CD4-positive, alpha-beta T cell treated with Interleukin-6 at 100 ng/mL for 8 hours (primary cell): Measurements from ENCODE around the gene NADSYN1.

Experiments
- DNase-seq: peaks from one replicate; pipeline ENCODE4 v3.0.0-alpha.2; 2020; ENCODE audit warnings: mixed read lengths, low spot score

The NADSYN1 gene

DNA sequence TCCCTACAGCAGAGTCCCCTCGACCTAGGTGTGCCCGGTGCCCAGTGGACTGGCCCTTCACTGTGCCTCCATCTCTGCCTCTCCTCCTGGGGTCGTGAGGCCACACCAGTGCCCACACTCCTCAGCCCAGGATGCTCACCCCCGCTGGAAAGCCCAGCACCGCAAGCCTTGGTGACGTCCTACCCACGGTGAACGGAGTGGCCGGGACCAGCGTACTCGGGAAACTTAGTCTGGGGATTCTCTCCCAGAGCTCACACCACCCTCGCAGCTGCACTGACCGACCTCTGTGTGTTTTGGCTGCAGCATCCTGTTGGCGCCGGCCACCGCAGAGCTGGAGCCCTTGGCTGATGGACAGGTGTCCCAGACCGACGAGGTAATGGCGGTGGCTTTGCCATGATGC is 38.5 kb downstream of the NADSYN1 start:
- no peak for DNase-seq

GRCh38 chr11:71491940-71492339 is 38.9 kb downstream of the NADSYN1 start:
- DNase-seq = no peak

DNA sequence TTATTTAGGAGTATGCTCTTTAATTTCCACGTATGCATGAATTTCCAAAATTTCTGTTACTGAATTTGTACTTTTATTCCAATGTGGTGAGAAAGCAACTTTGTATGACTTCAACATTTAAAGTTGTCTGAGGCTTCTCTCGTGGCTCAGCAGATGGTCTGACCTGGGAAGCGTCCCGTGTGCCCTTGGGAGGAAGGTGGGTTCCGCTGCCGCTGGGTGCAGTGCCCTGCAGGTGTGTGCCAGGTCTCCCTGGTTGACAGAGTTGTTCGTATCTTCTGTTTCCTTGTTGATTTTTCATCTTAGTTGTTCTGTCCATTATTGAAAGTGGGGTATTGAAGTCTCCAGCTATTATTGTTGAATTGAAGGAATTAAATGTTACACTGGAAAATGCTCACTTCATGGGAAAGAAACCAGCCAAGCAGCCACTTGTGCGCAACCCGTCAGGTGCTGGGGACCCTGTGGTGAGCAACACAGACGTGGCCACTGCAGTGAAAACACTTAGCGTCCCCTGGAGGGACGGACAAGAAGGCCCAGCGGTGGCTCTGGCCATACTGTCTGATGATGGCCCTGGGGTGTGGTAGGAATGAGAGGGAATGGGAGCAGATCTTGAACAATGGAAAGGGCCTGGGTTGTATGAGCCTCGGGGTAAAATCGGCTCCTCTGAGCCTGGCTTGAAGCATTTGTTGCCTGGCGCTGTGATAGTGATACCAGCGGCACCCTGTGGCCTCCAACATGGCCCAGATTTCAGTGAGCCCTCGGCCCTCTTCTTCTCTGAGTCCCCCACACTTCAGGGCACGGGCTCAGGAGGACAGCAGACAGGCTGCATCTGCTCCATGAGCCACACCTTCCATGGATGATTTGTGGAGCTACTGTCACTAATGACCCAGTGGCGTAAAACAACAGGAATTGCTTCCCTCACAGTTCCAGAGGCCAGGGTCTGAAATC is 42.6 kb downstream of the NADSYN1 start:
- DNase-seq = no peak

DNA sequence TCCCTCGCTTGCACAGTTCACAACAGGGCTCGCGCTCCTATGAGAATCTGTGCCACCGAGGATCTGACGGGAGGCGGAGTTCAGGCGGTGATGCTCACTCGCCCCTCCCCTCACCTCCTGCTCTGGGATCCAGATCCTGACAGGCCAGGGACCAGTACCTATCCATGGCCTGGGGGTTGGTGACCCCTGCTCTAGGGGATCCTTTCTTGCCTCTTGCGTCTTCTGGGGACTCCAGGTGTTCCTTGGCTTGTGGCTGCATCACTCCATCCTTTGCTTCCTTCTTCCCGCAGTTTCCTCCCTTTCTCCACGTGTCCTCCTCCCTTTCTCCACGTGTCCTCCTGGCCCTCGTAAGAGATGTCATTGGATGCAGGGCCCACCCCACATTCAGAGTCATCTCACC is 43.4 kb downstream of the NADSYN1 start:
- DNase-seq = no peak

DNA sequence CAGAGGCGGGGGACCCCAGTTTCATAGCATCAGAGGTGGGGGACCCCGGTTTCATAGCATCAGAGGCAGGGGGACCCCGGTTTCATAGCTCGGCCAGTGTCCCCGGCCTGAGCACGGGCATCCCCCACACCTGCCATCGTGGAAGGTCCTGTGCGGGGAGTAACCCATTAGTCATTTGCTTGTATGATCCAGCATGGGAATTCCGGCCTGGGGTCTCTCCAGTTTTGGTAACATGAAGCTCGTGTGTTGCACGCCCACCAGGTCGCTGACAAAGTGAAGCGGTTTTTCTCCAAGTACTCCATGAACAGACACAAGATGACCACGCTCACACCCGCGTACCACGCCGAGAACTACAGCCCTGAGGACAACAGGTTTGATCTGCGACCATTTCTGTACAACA is 45.1 kb downstream of the NADSYN1 start:
- DNase-seq = no peak

GRCh38 chr11:71499125-71499524 is 46.1 kb downstream of the NADSYN1 start:
- no peak for DNase-seq

- no peak for DNase-seq
Measured at GRCh38 chr11:71499546-71499945, 46.5 kb downstream of the NADSYN1 start.

DNA sequence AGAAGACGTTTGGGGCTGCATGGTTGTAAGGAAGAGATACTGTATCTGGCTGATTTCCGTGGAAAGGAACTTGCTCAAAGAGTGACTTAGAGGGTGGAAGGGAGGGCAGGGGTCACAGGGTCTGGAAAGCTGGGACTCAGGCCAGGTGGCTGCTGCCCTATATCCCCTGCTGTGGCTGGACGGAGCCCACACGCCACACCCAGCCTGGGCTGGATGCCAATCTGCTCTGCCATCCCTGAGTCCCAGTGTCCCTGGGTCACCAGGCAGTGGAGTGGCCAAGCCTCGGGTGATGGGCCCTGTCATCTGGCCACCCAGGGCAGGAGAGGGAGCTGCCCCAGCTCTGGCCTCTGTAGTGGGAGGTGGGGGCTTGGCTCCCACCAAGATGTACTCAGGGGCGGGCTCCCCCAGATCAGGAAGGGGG is 47.6 kb downstream of the NADSYN1 start:
- no peak for DNase-seq

DNA sequence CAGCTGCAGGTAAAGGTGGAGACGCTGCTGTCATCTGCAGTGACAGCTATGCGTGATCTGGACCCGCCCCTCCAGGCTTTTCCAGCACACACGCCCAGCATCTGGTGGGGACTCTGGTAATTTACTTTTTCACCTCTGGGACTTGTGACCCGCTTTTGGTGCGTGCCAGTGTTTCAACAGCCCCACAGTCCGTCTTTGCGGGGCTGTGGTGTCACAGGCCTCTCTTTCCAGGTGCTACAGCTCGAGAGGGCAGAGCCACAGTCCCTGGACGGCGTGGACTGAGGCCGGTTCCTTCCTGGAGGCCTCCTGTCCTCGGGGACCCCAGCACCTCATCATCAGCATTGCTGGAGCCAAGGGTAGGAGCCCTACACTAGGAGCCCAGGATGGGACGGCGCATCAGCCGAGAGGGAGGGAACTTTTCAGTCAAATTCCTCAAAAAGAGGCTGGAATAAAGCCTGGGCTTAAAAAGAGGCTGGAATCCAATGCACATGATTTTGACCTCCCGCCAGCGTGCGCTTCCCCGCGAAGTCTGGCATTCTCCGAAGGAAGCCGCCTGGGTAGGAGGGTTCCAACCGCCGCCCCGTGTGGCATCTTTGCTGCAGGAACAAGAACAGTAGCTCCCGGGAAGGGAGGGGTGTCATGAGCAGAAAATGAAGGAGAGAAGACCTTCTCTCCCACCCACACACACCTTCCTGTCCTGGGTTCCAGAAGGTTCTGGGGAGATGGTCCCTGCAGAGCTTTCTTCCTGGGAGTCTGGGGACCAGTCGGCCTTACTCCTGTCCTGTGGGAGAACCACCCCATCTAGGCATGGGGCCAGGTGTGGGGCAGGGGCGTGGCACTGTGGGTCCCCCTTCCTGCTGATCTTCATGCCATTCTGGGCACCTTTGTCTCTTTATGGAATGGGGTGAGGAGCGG is 48.3 kb downstream of the NADSYN1 start:
- DNase-seq = no peak

GRCh38 chr11:71502026-71502425 is 49.0 kb downstream of the NADSYN1 start:
- no peak for DNase-seq

DNA sequence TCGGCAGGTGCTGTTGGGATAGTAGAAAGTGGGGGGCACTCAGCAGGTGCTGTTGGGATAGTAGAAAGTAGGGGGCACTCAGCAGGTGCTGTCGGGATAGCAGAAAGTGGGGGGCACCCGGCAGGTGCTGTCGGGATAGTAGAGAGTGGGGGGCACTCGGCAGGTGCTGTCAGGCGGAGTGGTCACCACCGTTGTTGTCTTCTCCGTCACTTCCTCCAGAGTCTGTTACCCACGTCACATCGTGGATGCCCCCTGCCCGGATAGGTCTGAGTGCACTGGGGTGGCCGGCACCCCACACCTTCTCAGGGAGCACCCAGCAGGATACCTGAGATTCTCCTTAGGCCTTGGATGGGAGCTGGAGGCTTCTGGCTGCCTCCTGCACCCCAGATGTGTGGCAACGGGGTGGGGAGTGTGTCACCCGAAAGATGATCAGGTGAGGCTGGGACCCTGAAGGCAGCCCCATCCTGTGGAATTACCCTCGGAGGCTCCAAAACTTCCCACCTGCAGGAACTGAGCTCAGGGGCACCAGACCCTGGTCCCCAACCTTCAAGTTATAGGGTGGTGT is 50.0 kb downstream of the NADSYN1 start:
- no peak for DNase-seq

DNA sequence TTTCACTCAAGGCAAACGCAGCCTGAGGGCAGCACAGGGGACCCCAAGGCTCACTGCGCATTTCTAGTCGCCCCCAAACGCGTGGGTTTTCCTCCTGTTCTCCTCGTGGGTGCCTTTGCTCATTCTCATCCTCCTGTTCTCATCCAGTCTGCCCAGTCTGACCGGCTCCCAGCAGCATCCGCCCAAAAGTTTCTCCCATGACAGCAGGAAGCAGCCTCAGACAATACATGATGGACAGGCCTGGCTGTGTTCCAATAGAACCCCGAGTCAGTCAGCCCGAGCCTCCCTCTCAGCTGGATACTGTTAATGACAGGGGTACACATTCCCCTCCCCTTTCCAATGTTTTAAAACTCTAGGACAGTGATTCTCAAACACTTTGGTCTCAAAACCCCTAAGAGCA is 51.5 kb downstream of the NADSYN1 start:
- no peak for DNase-seq

GRCh38 chr11:71505001-71505400 is 52.0 kb downstream of the NADSYN1 start:
- DNase-seq = no peak

DNA sequence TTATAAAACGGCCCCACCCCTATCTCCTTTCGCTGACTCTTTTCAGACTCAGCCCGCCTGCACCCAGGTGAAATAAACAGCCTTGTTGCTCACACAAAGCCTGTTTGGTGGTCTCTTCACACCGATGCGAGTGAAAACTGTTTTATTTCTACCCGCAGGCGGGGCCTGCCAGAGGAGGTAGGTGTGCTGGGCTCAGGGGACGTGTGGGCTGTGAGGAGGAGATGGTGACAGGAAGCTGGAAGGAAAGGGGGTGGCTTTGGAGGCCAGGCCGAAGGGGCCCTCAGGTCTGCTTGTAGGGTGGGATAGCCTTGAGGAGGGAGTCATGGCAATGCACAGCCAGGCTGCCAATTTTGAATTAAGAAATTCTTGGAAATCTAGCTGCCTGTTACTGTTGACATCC is 52.8 kb downstream of the NADSYN1 start:
- no peak for DNase-seq

- DNase-seq = no peak
Measured at GRCh38 chr11:71507102-71507501, 54.1 kb downstream of the NADSYN1 start.

DNA sequence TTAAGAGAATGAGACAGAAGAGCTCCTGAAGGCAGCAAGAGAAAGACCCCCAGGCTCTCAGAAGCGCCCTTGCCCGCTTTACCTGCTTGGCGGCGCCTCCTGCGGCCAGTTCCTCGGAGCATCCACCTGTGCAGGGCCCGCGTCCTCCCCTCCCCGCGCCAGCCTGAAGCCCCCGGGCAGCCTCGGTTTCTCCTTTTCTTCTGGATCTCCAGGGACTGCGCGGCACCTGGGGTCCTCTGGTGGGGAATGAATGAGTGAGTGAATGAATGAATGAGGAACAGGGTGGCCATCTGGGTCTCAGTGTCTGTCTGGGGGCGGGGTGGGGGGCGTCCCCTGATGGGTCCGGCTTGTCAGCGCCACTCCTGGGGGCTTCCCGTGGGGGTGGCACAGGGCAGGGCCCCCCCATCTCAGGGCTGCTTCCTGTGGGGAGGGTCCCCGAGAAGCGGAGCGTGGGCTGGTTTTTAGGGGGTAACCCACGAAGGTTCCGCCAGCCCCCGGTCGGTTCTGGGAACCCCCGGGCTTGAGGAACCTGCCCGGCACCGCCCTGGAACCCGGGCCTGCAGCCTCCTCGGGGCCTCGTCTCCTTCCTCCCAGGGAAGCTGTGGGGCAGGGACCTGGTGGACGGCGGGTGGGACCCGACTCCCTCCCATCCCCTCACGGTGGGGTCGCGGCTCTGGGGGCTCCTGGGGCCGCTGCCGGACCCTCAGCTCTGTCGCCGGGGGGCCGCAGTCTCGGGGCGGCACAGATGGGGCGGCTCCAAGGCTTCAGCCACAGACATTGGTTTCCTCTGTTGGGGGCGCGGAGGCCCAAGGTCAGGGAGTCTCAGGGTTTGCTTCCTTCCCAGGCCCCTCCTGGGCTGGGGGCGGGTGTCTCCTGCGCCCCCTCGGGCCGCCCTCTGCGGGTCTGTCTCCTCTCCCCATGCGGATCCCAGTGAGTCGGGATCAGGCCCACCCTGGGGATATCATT is 65.8 kb downstream of the NADSYN1 start:
- DNase-seq = no peak

DNA sequence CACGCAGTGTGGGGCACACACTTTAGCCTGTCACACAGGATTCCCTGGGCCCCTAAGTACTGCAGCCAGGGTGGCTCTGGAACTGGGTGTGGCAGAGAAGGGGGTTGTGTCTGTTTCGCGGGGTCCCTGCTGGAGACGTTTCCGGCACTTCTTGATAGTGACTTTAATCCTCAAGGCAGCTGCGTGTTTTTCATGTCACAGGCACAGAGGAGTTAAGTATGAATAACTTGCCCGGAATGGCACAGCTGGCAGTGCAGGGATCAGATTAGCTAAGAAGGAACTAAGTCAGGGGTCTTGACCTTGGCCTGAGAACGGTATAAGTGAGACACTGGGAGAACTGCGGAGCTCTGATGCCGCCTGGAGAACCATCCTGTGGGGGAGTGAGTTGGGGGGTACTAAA is 66.5 kb downstream of the NADSYN1 start:
- DNase-seq = no peak

DNA sequence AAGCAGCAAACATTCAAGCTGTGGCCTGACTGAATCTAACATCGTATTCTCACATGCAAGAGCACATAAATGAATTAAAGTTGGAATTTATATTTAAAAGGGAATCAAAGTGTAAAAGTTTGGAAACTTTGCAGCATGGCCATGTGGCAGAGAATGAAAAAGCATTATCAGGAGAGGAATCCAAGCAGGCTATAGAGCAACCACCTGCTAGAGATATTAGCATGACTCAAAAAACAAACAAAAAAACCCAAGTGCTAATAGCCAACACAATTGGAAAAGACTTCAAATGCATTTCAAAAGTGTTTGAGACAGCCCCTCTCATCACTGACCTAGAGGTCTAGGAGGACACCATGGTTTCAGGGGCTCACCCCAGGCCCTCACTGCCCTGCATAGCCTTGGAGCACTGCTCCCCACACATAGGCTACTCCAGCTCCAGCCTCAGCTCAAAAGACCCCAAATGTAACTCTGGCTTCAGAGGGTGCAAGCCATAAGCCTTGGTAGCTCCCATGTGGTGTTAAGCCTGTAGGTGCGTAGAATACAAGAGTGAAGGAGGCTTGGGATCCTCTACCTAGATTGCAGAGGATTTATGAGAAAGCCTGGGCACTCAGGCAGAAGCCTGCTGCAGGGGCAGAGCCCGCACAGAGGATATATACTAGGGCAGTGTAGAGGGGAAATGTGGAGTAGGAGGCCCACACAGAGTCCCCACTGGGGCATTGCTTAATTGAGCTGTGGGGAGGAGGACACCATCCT is 72.4 kb downstream of the NADSYN1 start:
- DNase-seq = no peak

GRCh38 chr11:71525938-71526495 is 73.0 kb downstream of the NADSYN1 start:
- no peak for DNase-seq
